Caco-2 (cell line): Measurements from ENCODE around the gene G6PD. TPM values are rescaled to one million over a fixed set of nuclear protein-coding genes. Genes with fewer than 3 reads are reported as not detected.
A peak's percentile ranks its signal among the peaks of the same experiment; 100 is the strongest.

ENCODE experiments used
- BruUV-seq: library from RNA; stranded (reverse); fragments of 400-500 nt; replicated peaks from 2 replicates; lab custom pipeline; 2021; lab: Mats Ljungman, UMichigan
- CTCF ChIA-PET: fragments of 300-600 bp; sonication (Branson Sonifier 250); formaldehyde crosslinking; loops from one replicate; lab custom pipeline; 2022; ENCODE audit warnings: antibody characterized with exemption; lab: Charles Lee
- POLR2A ChIA-PET: fragments of 300-600 bp; sonication (Branson Sonifier 250); formaldehyde crosslinking; loops from one replicate; lab custom pipeline; 2022; ENCODE audit warnings: antibody characterized with exemption; lab: Charles Lee
- DNase-seq, 2 experiments: peaks; one replicate each; pipeline versions ENCODE4 v3.0.0 to v3.0.0-alpha.2; 2020 to 2022
- H3K27me3 ChIP-seq: replicated peaks from 2 replicates; pipeline ENCODE4 v1.6.0; 2011; ENCODE audit warnings: low read length; ENCODE audit not compliant: control insufficient read depth, insufficient read depth
- H3K36me3 ChIP-seq: 2 replicates; pipeline ENCODE4 v1.5.1; 2011; ENCODE audit warnings: low read length; ENCODE audit not compliant: control insufficient read depth, insufficient read depth
- H3K4me1 ChIP-seq: fragments of 250-450 bp; sonication (Bioruptor Pico); 2 replicates; pipeline ENCODE4 v1.5.1; 2020; ENCODE audit warnings: mild to moderate bottlenecking
- H3K4me3 ChIP-seq: 2 replicates; pipeline ENCODE4 v1.5.1; 2011; ENCODE audit warnings: low read depth, mild to moderate bottlenecking, control low read depth, low read length
- H3K9me3 ChIP-seq: fragments of 250-450 bp; sonication (Bioruptor Pico); 2 replicates; pipeline ENCODE4 v1.5.1; 2020; ENCODE audit warnings: mild to moderate bottlenecking, moderate library complexity
- H3K27ac Mint-ChIP-seq: one replicate; pipeline ENCODE4 v1.8.0; 2022; ENCODE audit warnings: mixed read lengths; ENCODE audit not compliant: unreplicated experiment
- H3K27me3 Mint-ChIP-seq: one replicate; pipeline ENCODE4 v1.8.0; 2022; ENCODE audit warnings: mixed read lengths; ENCODE audit not compliant: insufficient read depth, unreplicated experiment
- H3K36me3 Mint-ChIP-seq: one replicate; pipeline ENCODE4 v1.8.0; 2022; ENCODE audit warnings: mild to moderate bottlenecking, mixed read lengths; ENCODE audit not compliant: insufficient read depth, unreplicated experiment
- H3K4me1 Mint-ChIP-seq: one replicate; pipeline ENCODE4 v1.8.0; 2022; ENCODE audit warnings: low read depth, mixed read lengths; ENCODE audit not compliant: unreplicated experiment
- H3K4me3 Mint-ChIP-seq: one replicate; pipeline ENCODE4 v1.8.0; 2022; ENCODE audit warnings: mild to moderate bottlenecking, moderate library complexity, mixed read lengths; ENCODE audit not compliant: unreplicated experiment
- H3K9me3 Mint-ChIP-seq: one replicate; pipeline ENCODE4 v1.8.0; 2022; ENCODE audit warnings: mixed read lengths; ENCODE audit not compliant: unreplicated experiment
- CTCF ChIP-seq, 2 experiments: fragments of 200-600 bp in 1 of 2; IDR thresholded peaks; 1 replicate in 1 of 2; 2 replicates in 1 of 2; pipeline versions ENCODE4 v1.5.1 to v1.8.0; 2011 to 2022; ENCODE audit warnings: antibody characterized with exemption in 1 of 2, control low read depth in 1 of 2, inconsistent platforms in 1 of 2, low read depth in 1 of 2, low read length in 1 of 2, mild to moderate bottlenecking in 1 of 2, moderate library complexity in 1 of 2; ENCODE audit not compliant: insufficient read depth in 1 of 2, severe bottlenecking in 1 of 2, unreplicated experiment in 1 of 2
- intact Hi-C: fragments of 100-400 bp; cut with micrococcal nuclease; formaldehyde crosslinking; loops from one replicate; pipeline ENCODE4 v1.10.0; 2022; ENCODE audit not compliant: unreplicated experiment
- total RNA-seq: library from RNA; stranded (reverse); gene quantifications from 2 replicates; pipeline ENCODE4 v1.2.3, GENCODE V29; 2022

The G6PD gene
- total RNA-seq, 1 experiment from 2014 or later: 103 TPM

DNA sequence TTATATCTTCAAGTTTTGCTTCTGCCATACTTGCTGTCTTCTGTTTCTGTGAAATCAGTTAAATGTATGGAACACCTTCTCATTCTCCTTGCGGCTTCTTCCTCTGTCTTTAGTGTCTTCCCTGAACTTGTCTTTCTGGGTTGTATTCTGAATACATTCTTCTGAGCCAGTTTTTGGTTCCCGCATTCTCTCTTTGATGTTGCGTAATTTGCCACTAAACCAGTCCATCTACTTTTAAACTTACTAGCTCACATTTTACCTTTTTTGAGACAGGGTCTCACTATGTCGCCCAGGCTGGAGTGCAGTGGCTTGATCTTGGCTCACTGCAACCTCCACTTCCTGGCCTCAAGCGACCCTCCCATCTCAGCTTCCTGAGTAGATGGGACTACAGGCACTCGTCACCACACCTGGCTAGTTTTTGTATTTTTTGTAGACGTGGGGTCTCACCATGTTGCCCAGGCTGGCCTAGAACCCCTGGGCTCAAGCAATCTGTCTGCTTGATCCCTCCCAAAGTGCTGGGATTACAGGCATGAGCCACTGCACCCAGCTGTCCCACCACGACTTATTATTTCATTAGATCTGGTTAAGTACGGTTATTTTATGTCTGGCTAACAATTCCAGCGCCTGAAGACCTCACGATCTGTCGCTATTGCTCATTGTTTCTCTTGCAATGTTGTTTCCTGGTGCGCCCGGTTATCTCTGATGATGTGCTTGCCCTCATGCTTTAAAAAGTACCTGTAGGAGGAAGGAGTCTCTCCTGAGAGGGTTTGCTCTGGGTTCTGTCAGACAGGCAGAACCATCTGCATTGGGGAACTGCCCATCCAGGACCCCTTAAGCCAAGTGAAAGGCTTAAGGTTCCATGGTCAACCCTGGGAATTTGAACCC is 20.8 kb downstream of the G6PD start:
- Histone ChIP-seq H3K4me1 (peaks cover 14% of the 10 kb centered on the region), H3K36me3 (no peaks in the 10 kb centered on the region), H3K4me3 (no peak overlapping the region), H3K9me3 (no peaks in the 10 kb centered on the region), H3K27me3 (no peaks in the 10 kb centered on the region)
- no peak for TF ChIP-seq CTCF (IDR thresholded peaks at IDR 0.05; ENCODE audit: insufficient read depth in 1 of 2, low read depth in 1 of 2, low read length in 1 of 2, severe bottlenecking in 1 of 2, unreplicated experiment in 1 of 2)
- Mint-ChIP-seq H3K36me3 (peaks cover 18% of the 10 kb centered on the region), H3K27me3 (no peaks in the 10 kb centered on the region), H3K27ac (peak overlapping the region; percentile 42), H3K9me3 (no peaks in the 10 kb centered on the region), H3K4me1 (peaks cover 7% of the 10 kb centered on the region), H3K4me3 (peak overlapping the region; percentile 22)
- intact Hi-C loops: no loop called here
- CTCF ChIA-PET: interaction anchor here (0.6 kb wide), 1 partner anchor 97 kb away, joined by 3 read pairs; no protein-coding TSS in a partner anchor
- no TSS peak for BruUV-seq
- DNase-seq: no peak
- POLR2A ChIA-PET: interaction anchor here (0.6 kb wide), 1 partner anchor 128 kb away, joined by 4 read pairs; no protein-coding TSS in a partner anchor

DNA sequence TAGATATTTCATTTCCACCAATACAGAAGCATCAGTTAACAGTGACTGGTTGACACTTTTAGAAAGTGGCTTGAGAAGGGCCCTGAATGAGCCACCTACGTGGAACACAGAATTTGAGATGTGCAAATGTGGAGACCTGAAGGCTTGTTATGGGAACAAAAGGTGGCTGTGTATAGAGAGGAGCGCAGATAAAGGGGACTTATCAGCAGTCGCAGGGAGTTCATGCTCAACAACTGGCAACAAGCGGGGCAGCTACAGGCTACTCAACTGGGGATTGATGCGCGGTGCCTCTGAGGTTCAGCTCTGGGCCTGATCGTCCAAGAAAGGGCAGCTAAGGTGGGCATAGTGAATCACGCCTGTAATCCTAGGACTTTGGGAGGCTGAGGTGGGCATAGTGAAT is 27.3 kb downstream of the G6PD start:
- Mint-ChIP-seq H3K27ac (no peak overlapping the region), H3K27me3 (no peaks in the 10 kb centered on the region), H3K4me1 (peaks cover 6% of the 10 kb centered on the region), H3K36me3 (peaks cover 5% of the 10 kb centered on the region), H3K9me3 (no peaks in the 10 kb centered on the region), H3K4me3 (no peak overlapping the region)
- no peaks in the 10 kb centered on the region for H3K27me3 ChIP-seq
- no peak for DNase-seq
- TF ChIP-seq CTCF (IDR thresholded peaks at IDR 0.05; ENCODE audit: insufficient read depth in 1 of 2, low read depth in 1 of 2, low read length in 1 of 2, severe bottlenecking in 1 of 2, unreplicated experiment in 1 of 2): no peak
- H3K36me3 ChIP-seq: no peaks in the 10 kb centered on the region
- BruUV-seq: no TSS peak
- H3K4me3 ChIP-seq: no peak overlapping the region
- intact Hi-C loops: loop anchor here (5.0 kb wide), 1 partner anchor 42 kb away; the partner anchor contains the start of gene LAGE3
- no peaks in the 10 kb centered on the region for H3K9me3 ChIP-seq
- ChIA-PET POLR2A (no interaction called here), CTCF (no interaction called here)
- peaks cover 10% of the 10 kb centered on the region for H3K4me1 ChIP-seq

GRCh38 chrX:154517101-154517781 is 29.4 kb downstream of the G6PD start:
- ChIA-PET POLR2A (interaction anchor here (1.3 kb wide), 1 partner anchor 10 kb away, joined by 4 read pairs; no protein-coding TSS in a partner anchor), CTCF (interaction anchor here (1.0 to 1.7 kb wide), 3 partner anchors 15 to 144 kb away, joined by 3 to 5 read pairs (median 3); partner anchors contain the start of gene SLC10A3)
- intact Hi-C loops: loop anchor here (5.0 kb wide), 1 partner anchor 40 kb away; the partner anchor contains the start of gene LAGE3
- Histone ChIP-seq H3K4me1 (peaks cover 10% of the 10 kb centered on the region), H3K4me3 (peak overlapping the region; percentile 35), H3K9me3 (no peaks in the 10 kb centered on the region), H3K36me3 (no peaks in the 10 kb centered on the region), H3K27me3 (no peaks in the 10 kb centered on the region)
- no peaks in the 10 kb centered on the region for H3K9me3 Mint-ChIP-seq
- peaks cover 10% of the 10 kb centered on the region for H3K36me3 Mint-ChIP-seq
- H3K4me3 Mint-ChIP-seq: peak overlapping the region; percentile 88
- H3K4me1 Mint-ChIP-seq: peaks cover 6% of the 10 kb centered on the region
- H3K27me3 Mint-ChIP-seq: no peaks in the 10 kb centered on the region
- TF ChIP-seq CTCF (IDR thresholded peaks at IDR 0.05; ENCODE audit: insufficient read depth in 1 of 2, low read depth in 1 of 2, low read length in 1 of 2, severe bottlenecking in 1 of 2, unreplicated experiment in 1 of 2): no peak
- no TSS peak for BruUV-seq
- DNase-seq: no peak
- H3K27ac Mint-ChIP-seq: peak overlapping the region; percentile 89
